ENCODE data around the gene PARD6A.
"Not testable (repeated sequence)": the region's sequence is repeated elsewhere in the genome, so short reads cannot be mapped to it uniquely, and the experiment has no call there.

Gene PARD6A

GRCh38 chr16:67667453-67667816, 6.7 kb downstream of the PARD6A start:
- DNase-seq = no peak

GRCh38 chr16:67667817-67668494, 7.2 kb downstream of the PARD6A start:
- DNase-seq = peak; percentile 47 to 92 (median 66)

DNA sequence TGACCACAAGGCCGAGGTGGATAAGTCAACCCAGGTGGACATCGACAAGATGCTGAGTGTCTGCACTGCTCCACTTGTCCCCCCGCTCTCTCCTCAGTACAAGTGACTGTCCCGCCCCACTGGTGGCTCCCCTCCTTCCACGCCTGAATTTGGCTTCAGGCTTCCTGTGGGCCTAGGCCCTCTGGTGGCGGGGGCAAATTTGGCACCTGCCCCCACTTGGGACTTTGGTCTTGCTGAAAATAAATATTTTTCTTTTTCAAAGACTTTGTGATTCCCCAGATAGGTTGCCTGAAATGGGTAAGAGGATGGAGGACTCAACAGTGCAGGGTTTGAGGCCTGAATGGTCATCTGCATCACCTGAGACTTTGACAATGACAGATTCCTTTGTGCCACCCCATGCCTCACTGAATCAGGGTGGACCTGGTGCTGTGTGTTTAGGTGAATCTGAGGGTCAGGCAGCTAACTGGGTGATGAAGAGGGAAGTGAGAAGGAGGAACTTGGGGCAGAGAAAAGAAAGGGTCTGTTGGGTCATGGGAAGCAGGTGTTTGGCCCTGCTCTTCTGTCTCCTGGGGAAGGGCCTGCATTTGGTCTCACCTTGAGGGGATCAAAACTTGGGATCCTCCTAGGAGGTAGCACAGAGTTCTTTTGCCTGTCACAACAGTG, 7.9 kb downstream of the PARD6A start:
- DNase-seq = peak in 1 of 5 experiments; percentile 41

DNA sequence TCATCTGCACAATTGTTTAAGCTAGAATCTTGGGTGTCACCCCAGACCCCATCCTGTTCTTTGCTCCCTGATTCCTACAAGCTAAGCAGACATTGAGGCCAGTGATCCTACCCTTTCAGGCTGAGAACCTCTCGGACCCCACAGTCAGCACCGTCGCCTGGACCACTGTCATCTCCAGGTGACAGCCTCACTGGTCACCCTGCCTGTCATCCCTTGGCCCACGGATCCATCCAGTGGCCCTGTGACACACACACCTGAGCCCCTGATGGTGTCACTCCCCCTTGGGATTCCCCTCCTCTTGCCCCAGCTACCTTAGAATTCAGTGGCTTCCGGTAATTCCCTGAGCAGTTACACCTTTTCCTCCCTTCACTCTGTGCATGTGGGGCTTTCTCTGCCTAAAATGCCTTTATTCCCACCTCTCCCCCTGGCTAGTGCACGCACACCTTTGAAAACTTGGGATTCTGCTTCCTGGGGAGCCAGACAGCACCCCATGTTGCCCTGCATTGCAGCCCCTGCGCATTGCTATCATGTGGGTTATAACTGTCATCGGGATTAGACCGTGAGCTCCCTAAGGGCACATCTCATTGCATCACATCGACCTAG, 8.8 kb downstream of the PARD6A start:
- DNase-seq = no peak

DNA sequence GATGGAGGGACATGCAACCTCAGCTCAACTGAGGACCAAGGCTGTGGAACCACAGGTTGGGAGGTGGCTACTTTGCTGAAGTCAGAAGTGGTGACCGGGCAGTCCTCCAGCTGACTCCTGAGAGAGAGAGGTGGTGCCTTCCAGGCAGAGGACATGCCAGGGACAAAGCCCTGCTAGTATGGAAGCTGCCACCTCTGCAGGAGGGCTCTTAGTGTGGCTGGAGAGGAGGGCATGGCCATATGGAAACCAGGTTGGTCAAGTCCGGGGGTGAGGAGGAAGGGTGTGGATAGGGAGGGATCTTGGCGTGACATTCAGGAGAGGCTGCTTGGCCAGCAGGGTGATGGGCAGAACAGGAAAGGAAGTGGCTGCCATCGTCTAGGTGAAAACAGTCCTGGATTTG, 11.5 kb downstream of the PARD6A start:
- no peak for DNase-seq

- peak in 2 of 5 experiments; percentile 34 to 51 for DNase-seq
Observed at GRCh38 chr16:67672739-67673662, 12.2 kb downstream of the PARD6A start.

DNA sequence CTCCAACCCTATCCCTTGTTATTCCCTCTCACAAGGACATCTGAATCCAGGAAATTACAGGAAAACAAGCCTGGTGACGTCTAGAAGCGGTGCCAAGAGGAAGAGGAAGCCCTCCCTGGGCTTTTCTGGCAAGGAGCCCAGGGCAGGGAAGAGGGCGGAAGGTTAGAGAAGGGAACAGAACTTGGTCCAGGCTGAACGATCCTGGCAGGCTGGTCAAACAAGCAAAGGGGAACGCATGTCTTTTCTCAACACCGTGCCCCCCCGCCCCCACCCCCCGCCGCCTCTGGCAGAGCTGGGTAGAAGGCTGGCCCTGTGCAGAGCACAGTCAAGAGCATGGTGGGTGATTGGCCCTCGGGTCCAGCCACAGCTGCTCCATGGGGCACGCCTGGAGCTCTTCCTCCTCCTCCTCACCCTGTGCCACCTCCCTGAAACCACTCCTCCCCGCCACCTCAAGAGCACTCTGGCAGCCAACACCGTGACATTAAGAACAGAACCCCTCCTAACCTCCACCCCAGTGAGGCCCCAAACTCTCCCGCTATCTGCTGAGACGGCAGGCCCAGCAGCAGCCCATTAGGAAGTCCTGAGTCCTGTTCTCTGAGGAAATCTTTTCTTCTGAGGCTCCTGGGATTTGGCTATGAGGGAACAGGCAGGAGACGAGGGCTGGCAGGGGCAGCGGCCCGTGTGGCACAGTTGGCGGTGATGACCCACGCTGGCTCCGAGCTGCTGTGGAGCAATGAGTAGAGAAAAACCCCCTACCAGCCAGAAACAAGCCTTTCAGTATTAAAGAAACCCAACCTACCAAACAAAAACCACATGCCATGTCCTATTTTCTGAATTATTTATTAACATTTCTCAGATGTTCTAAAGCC, 13.2 kb downstream of the PARD6A start:
- no peak for DNase-seq

DNA sequence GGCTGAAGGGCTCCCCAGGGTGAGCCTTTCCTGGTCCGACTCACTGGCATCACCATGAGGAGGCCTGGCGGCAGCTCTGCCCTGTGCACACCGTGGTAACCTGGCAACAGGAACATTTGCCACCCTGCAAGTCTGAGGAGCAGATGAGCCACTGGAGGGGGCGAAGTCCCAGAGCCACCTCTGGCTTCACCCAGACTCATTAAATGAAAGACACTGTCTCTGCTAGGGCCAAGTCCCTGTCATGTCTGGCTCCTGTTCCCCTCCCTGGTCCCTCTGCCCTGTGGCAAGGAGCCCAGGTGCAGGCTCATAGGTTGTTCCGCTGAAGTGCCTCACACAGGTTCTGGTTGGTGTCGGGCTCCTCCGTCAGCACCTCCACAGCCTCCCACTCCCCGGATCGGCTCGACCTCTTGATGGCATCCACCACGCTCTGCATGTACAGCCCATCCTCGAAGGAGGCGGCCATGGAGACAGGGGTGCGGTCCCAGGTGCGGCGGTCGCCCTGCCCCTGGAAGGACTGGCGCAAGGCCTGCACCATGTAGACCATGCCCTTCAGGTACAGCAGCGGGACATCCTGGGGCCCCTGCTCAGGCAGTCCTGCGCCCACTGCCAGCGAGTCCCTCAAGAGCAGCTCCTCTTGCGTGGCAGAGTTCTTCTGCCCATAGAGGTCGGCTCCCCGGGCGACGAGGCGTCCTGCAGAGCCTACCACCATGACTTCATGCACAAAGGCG, 14.3 kb downstream of the PARD6A start:
- no peak for DNase-seq

DNA sequence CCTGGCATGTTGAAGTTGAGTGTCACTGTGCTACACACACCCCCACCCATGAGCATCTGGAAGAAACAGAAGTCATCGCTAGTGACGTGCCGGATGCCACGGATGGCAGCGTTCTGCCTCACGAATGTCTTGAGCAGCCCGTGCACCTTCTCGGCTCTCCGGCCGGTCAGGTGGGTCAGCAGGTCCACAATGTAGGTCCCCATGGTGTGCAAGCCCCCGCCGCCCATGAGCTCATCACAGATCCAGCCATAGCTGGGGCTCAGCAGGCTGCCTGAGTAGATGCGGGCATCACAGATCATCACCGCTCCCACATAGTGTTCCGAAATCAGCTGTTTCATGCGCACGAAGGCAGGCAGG, 14.8 kb downstream of the PARD6A start:
- no peak for DNase-seq

GRCh38 chr16:67675999-67676398, 15.2 kb downstream of the PARD6A start:
- DNase-seq = no peak

GRCh38 chr16:67676516-67676915, 15.8 kb downstream of the PARD6A start:
- no peak for DNase-seq

GRCh38 chr16:67676939-67677338, 16.2 kb downstream of the PARD6A start:
- DNase-seq = no peak

- DNase-seq = no peak
Observed at GRCh38 chr16:67677712-67678111, 17.0 kb downstream of the PARD6A start.

DNA sequence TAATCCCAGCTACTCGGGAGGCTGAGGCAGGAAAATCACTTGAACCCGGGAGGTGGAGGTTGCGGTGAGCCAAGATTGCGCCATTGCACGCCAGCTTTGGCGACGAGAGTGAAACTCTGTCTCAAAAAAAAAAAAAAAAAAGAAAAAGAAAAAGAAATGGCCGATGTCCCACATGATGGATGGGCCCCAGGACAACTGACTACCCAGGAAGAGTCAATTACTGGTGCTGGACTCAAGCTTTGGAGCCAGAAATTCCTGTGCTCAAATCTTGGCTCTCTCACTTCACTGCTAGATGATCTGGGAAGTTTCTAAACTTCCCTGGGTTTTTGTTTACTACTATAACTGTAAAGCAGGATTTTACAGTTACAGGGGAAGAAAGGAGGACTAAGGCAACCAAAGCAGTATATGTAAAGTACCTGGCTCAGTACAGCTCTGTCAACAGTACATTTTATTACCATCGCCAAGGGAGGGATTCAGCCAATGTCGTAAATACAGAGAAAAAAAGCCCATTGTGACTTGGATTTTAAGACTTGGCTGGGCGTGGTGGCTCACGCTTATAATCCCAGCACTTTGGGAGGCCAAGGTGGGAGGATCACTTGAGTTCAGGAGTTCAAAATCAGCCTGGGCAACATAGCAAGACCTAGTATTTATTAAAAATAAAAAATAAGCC, 17.7 kb downstream of the PARD6A start:
- no peak for DNase-seq

- DNase-seq = no peak
Observed at GRCh38 chr16:67679935-67680897, 19.5 kb downstream of the PARD6A start.

DNA sequence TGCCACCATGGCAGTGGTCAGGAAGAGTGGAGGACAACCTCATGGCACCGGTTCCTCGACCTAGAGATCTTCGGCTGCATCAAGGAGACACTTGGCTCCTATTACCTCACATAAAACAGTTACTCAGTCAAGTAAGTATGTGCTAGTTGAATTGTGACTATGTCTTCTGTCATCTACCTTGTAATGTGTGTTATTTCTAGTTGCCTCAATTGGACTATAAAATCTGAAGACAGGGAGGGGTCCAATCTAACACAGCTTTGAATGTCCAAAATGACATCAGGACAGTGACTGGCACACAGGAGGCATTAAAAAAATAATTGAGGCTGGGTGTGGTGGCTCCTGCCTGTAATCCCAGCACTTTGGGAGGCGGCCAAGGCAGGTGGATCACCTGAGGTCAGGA, 23.0 kb downstream of the PARD6A start:
- no peak for DNase-seq

GRCh38 chr16:67685388-67686112, 24.8 kb downstream of the PARD6A start:
- no peak for DNase-seq

DNA sequence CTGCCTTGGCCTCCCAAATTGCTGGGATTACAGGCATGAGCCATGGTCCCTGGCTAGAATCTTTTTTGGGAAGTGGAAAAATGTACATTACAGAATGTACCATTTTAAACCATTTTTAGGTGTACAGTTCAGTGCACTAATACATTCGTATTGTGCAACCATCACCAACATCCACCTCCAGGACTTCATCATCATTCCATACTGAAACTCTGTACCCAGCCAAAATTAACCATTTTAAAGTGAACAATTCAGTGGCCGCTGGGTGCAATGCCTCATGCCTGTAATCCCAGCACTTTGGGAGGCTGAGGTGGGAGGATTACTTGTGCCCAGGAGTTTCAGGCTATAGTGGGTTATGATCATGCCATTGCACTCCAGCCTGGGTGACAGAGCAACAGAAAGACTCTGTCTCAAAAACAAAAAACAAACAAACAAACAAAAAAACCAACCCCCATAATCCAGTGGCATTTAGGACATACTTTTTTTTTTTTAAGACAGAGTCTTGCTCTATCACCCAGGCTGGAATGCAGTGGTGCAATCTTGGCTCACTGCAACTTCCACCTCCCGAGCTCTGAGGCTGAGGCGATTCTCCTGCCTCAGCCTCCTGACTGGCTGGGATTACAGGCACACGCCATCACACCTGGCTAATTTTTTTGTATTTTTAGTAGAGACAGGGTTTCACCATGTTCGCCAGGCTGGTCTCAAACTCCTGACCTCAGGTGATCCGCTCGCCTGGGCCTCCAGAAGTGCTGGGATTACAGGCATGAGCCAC, 32.9 kb downstream of the PARD6A start:
- not testable (repeated sequence) for DNase-seq

All from T-helper 2 cell (primary cell).